Activated naive CD8-positive, alpha-beta T cell (primary cell): ENCODE results near the gene DPCD.

ENCODE experiments used
- H3K27ac Mint-ChIP-seq: one replicate; pipeline ENCODE4 v1.8.0; 2021; ENCODE audit warnings: mixed read lengths
- H3K27me3 Mint-ChIP-seq: one replicate; pipeline ENCODE4 v1.8.0; 2021; ENCODE audit warnings: mixed read lengths
- H3K36me3 Mint-ChIP-seq: one replicate; pipeline ENCODE4 v1.8.0; 2021; ENCODE audit warnings: mixed read lengths
- H3K4me1 Mint-ChIP-seq: one replicate; pipeline ENCODE4 v1.8.0; 2021; ENCODE audit warnings: low read depth, mixed read lengths
- H3K4me3 Mint-ChIP-seq: one replicate; pipeline ENCODE4 v1.8.0; 2021; ENCODE audit warnings: mild to moderate bottlenecking, mixed read lengths
- H3K9me3 Mint-ChIP-seq: one replicate; pipeline ENCODE4 v1.8.0; 2021; ENCODE audit warnings: low read depth, mixed read lengths

DPCD gene

DNA sequence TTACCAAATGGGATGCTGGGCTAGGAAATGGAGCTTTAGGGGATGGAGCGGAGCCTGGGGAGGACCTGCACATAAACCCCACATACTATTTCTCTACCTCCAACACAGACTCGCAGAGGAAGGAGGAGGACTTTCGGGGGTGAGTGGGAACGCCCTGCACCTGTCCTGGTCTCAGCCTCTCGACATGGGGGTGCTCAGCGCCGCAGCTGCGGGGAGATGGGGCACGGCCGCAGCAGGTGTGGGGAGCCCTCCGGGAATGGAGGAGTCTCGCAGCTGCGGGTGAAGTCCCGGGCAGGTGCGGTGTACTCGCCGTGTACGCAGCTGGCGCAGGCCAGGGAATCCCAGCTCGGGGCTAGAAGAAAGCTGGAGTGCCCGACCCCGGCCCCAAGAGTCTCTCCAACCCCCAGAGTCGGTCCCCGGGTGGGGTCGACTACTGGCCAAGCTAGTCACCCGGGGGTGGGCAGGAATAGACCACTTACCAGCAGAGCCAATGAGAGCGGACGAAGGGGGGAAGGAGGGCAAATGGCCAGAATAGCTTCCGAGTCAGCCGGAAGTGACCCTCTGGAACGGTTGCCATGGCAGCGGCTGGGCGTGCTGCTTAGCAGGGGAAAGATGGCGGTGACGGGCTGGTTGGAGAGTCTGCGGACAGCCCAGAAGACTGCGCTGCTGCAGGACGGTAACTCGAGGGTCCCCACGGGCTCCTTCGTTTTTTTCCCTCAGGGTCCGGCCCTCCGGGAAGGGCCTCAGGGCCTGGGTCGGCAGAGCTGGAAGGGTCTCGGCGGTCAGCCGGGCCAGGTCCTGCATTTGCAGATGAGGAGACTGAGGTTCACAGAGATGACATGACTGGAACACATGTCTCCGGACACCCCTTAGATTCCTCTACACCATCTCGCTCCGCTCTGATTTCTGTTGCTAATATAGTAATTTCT lies at the start of gene DPCD, which contains the start of gene POLL:
Gene DPCD (plus strand): TSS at position 597 of the 929 bp plus-strand sequence. CDS start 16 bp downstream, at position 613.
Gene POLL (minus strand): TSS at position 533 of the 929 bp plus-strand sequence. CDS start 897 bp downstream, outside the sequence.
- H3K4me3 Mint-ChIP-seq: peak within 1 kb of the TSS; percentile 92
- H3K4me1 Mint-ChIP-seq: peaks cover 19% of the 10 kb centered on the region
- H3K27ac Mint-ChIP-seq: peak within 1 kb of the TSS; percentile 73
- peaks cover 2% of the 10 kb centered on the region for H3K36me3 Mint-ChIP-seq
- H3K9me3 Mint-ChIP-seq: no peaks in the 10 kb centered on the region
- H3K27me3 Mint-ChIP-seq: no peaks in the 10 kb centered on the region

DNA sequence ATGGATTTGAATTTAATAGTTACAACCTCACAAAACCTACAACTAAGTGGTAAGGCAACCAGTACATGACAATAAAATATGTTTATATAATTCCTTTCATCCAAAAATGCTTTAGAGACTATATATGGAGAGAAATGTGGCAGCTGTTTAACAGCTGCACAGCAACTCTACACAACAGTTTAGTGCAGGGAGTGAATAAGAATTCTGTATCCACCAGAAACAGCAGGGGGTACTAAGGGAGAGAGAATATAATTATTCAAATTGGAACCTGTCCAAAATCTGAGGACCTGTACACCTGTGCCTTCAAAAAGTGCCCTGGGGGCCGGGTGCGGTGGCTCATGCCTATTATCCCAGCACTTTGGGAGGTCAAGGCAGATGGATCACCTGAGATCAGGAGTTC lies 49.7 kb upstream of the DPCD start:
- Mint-ChIP-seq H3K27me3 (no peaks in the 10 kb centered on the region), H3K4me1 (no peaks in the 10 kb centered on the region), H3K4me3 (no peak overlapping the region), H3K9me3 (no peaks in the 10 kb centered on the region), H3K36me3 (peaks cover 10% of the 10 kb centered on the region), H3K27ac (no peak overlapping the region)

DNA sequence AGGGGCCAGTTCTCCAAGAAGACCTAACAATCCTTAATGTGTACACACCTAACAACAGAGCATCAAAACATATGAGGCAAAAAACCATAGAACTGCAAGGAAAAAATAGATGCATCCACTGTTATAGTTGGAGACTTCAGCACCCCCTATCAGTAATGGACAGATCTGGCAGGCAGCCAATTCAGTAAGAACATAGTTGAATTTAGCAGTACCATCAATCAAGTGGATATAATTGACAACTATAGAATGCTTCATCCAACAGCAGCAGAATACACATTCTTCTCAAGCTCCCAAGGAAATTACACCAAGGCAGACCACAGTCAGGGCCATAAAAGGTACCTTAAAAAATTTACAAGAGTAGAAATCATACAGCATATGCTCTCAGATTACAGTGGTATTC lies 42.2 kb upstream of the DPCD start:
- Mint-ChIP-seq H3K36me3 (peaks cover 12% of the 10 kb centered on the region), H3K27me3 (no peaks in the 10 kb centered on the region), H3K4me3 (no peak overlapping the region), H3K4me1 (no peaks in the 10 kb centered on the region), H3K9me3 (no peaks in the 10 kb centered on the region), H3K27ac (no peak overlapping the region)

DNA sequence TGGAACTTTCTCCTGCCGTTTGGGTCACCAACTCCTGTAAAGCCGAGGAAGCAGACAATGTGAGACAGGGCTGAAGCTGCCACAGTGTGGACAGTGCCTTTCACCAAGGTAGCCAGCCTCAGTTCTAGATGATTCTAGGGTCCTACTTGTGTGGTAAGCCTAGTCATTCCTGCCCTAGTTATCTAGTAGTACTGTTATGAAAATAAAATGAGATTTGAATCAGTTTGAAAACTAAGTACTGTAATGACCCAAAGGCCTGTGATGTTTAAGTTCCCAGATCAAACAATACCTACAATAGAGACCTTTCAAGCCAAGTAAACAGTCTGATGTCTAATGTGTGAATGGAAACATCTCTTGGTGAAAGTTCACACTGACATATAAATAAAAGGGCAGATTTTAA lies 37.2 kb upstream of the DPCD start:
- no peaks in the 10 kb centered on the region for H3K9me3 Mint-ChIP-seq
- no peaks in the 10 kb centered on the region for H3K4me1 Mint-ChIP-seq
- H3K4me3 Mint-ChIP-seq: no peak overlapping the region
- H3K27me3 Mint-ChIP-seq: no peaks in the 10 kb centered on the region
- peak overlapping the region; percentile 10 for H3K27ac Mint-ChIP-seq
- peaks cover 13% of the 10 kb centered on the region for H3K36me3 Mint-ChIP-seq

DNA sequence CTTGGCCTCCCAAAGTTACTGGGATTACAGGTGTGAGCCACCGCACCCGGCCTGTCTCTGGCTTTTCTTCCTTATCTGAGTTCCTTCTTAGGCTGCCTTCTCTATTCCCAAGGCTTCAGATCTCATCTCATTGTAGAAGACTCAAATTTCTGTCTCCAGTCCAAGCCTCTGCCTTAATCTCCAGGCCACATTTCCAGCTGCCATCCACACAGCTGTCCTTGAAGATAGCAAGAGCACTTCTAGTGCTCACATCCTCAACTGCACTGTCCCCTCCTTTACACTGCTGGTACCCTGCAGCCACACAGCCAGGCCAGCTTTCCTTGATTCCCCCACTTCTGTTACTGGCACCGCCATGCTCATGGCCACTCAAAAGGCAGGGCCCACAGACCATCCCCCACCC lies 35.7 kb upstream of the DPCD start:
- Mint-ChIP-seq H3K27me3 (no peaks in the 10 kb centered on the region), H3K4me3 (no peak overlapping the region), H3K9me3 (no peaks in the 10 kb centered on the region), H3K36me3 (peaks cover 10% of the 10 kb centered on the region), H3K27ac (no peak overlapping the region), H3K4me1 (no peaks in the 10 kb centered on the region)

DNA sequence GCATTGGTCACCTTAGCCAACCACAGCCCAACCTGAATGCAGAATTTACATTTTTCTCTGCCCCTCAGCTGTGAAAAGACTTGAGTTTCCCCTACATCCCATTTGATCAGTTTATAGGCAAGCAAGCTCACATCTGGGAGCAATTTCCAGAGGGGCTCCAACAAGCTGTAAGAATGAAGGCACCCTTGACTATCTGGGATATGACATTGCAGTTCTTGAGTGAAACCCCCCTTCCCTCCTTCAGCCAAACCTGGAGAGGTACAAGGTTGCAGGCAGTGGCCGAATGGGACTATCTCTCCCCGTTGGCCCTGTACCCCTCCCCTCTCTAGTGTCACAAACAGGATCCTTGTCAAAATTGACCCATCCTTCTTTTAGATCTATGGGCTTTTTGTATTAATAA lies 30.6 kb upstream of the DPCD start:
- Mint-ChIP-seq H3K4me3 (no peak overlapping the region), H3K36me3 (peaks cover under 1% of the 10 kb centered on the region), H3K4me1 (peaks cover 17% of the 10 kb centered on the region), H3K27ac (no peak overlapping the region), H3K9me3 (no peaks in the 10 kb centered on the region), H3K27me3 (no peaks in the 10 kb centered on the region)

DNA sequence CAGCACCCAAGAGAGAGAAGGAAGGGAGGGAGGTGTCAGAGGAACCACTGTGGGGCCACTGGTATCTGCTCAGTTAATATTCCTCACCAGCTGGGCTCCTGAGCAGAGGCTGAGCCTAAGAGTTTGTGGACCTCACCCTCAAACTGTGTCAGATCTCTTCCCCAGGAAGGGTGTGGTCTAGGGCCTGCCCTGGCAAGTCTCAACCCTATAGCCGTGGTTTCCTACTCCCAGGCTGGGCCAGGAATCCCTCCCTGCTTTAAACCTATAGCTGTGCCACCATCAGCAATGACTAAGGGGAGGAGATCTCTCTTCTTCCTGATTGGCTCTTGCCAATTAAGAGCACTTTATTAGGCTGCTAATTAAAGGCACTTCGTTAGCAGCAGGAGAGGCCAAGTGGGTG lies 29.9 kb upstream of the DPCD start:
- Mint-ChIP-seq H3K36me3 (no peaks in the 10 kb centered on the region), H3K4me1 (peaks cover 17% of the 10 kb centered on the region), H3K4me3 (no peak overlapping the region), H3K9me3 (no peaks in the 10 kb centered on the region), H3K27me3 (no peaks in the 10 kb centered on the region), H3K27ac (no peak overlapping the region)

DNA sequence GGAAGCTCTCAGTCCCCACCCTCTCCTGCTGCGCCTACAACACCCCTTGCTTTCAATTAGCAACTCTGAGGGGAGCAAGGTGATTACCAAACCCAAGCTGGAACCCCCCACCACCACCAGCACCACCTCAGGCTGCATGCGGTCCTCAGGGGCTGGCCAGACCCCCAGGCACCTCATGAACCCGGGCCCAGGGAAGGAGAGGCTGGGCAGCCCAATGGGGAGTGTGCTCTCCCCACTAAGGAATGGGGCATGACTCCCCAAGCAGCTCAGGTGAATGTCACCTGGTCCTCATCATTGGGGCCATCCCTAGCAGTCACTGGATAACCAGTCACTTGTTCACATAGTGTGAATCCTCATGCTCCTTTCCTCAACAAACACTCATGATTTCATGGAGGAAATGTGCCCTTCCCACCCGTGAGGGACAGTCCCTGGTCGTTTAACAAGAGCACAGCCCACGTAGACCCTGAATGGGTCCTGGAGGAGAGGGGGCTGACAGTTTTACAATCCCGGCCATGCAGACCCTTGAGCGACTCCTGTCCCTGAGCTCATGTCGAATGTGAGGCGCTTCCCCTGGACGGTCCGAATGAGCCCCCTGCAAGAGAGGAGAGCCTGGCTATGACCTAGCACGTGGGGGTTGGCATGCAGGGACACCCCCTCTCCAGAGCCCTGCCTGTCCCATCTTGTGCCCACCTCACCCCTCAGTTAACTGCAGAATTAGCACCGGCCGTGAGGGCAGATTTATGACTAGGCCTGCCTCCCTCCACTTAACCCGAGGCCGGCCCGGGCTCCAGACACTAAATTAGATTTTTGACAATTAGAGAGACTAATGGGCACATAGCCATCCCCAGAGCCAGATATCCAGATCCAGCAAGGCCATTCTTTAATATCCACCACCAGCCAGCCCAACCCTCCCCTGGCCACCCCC lies 29.2 kb upstream of the DPCD start:
- no peak overlapping the region for H3K27ac Mint-ChIP-seq
- no peaks in the 10 kb centered on the region for H3K36me3 Mint-ChIP-seq
- H3K9me3 Mint-ChIP-seq: no peaks in the 10 kb centered on the region
- H3K4me1 Mint-ChIP-seq: peaks cover 17% of the 10 kb centered on the region
- no peaks in the 10 kb centered on the region for H3K27me3 Mint-ChIP-seq
- no peak overlapping the region for H3K4me3 Mint-ChIP-seq

DNA sequence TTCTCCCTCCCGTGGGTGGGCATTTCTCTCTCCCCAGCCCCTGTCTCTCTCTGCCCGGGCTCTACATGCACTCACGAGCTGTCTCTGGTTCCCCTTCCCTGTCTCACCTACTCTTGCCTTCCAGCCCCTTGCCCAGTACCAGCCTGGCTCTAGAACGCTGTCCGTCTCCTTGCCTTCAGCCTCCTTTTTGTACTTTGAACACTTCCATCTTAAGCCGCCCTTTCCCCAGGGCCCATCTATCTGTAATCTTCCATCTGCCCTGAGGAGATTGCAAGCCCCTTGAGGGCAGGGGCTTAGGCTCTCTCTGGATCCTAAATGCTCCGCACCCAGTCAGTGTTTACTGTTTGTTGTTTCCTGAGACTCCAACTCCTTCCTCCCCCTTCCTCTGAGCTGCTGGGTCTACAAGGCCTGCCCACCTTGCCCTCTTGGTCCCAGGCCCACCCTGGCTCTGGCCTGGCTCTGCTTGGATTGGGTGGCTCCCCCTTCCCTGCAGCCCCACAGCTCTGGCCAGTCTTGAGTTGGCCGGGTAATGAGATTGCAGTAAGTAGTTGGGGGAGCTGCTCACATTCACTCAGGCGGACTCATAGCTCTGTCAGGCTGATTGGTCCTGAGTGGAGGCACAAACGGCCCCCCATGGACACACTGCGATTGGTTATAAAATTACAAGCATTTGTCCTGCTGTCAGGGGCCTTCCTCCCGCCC lies 28.4 kb upstream of the DPCD start:
- Mint-ChIP-seq H3K27ac (no peak overlapping the region), H3K4me3 (no peak overlapping the region), H3K36me3 (no peaks in the 10 kb centered on the region), H3K27me3 (no peaks in the 10 kb centered on the region), H3K9me3 (no peaks in the 10 kb centered on the region), H3K4me1 (peaks cover 17% of the 10 kb centered on the region)

DNA sequence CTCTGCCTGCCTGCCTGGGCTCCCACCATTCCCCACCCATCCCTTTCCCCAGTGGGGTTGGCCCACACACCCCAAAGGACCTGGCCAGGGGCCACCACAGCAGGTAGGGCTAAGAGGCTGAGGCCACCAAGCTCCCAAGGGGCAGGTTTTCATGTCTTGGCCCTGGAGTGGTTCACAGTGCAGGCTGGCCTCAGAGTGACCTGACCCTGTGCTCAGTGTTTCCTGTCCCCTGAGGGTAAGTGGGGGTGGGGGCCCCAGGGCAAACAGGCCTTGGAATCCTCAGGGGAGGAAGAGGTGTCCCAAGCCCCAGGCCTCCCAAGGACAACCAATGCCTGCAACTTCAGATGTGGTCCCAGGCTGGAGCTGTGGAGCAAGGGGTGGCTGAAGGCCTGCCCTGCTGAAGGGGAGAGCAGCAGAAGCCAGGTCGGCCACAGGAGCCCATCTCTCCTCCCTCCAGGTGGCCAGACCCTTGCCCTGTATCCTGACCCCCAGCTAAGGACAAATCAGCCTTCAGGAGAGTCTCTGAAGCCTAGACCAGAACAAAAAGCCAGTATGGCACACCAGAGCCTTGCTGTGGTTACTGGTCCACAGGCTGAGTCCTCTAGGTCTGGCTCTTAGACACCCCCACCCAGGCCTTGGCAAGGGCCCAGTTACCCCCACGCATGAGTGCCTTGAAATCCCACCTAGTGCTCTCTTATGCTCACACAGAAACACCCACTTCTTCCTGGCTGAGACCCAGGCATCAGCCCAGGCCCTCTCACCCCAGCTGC lies 27.6 kb upstream of the DPCD start:
- peaks cover 17% of the 10 kb centered on the region for H3K4me1 Mint-ChIP-seq
- H3K27me3 Mint-ChIP-seq: peaks cover 3% of the 10 kb centered on the region
- H3K4me3 Mint-ChIP-seq: no peak overlapping the region
- H3K9me3 Mint-ChIP-seq: no peaks in the 10 kb centered on the region
- no peak overlapping the region for H3K27ac Mint-ChIP-seq
- H3K36me3 Mint-ChIP-seq: no peaks in the 10 kb centered on the region

DNA sequence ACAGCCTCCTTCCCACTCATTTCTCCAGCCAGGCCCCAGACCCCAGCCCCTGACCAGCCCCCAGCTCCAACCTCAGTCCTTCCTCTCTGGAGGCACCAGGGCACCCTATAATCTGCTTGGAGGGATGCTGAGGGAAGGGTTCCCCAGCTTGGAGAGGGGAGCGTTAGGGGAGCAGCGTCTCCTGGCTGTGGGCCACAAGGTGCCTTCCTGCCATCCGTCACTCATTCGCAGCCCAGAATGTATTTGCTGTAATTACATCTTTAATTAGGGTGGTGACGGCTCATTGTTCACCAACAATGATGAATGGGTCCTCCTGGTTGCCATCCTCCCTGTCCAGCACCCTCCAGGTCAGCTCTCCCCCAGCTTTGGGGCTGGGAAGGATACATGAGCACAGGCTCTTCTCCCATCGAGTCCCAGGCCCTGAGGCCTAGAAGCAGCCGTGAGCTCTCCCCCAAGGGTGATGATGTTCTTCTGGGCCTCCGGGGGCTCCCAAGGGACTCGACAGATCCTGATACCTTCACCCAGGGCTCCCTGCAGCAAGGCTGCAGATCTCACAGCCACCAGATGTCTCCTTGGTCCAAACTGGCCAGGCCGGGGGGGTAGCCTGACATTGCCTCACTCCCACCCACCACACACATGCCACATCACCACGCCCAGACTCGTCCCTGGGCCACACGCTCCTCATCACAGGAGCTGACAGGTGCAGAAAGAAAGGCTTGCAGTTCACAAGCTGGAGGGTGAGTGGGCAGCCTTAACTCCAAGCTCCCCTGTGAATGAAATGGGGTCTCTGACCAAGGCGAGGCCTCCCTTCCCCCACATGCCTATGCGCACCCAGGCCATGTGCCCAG lies 26.8 kb upstream of the DPCD start:
- H3K9me3 Mint-ChIP-seq: no peaks in the 10 kb centered on the region
- peaks cover 6% of the 10 kb centered on the region for H3K27me3 Mint-ChIP-seq
- peaks cover 19% of the 10 kb centered on the region for H3K4me1 Mint-ChIP-seq
- no peaks in the 10 kb centered on the region for H3K36me3 Mint-ChIP-seq
- H3K27ac Mint-ChIP-seq: no peak overlapping the region
- no peak overlapping the region for H3K4me3 Mint-ChIP-seq

DNA sequence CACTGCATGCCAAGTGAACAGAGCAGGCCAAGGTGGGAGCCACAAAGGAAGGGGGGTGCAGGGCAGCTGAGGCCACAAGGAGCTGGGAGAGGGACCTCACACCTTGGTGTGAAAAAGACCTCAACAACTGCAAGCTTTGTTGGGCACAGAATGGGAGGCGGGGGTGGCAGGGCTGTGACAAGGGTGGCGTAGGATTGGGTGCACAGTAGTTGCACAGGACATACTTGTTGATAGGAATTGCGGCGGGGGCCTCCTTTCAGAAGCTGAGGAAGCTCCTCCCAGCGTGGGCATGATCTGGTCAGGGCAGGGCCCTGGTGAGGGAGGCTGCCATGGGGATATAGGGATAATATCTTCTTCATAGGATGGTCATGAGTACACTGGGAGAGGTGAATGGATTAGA lies 25.9 kb upstream of the DPCD start:
- Mint-ChIP-seq H3K36me3 (no peaks in the 10 kb centered on the region), H3K4me1 (peaks cover 23% of the 10 kb centered on the region), H3K9me3 (no peaks in the 10 kb centered on the region), H3K4me3 (no peak overlapping the region), H3K27me3 (peaks cover 12% of the 10 kb centered on the region), H3K27ac (no peak overlapping the region)

DNA sequence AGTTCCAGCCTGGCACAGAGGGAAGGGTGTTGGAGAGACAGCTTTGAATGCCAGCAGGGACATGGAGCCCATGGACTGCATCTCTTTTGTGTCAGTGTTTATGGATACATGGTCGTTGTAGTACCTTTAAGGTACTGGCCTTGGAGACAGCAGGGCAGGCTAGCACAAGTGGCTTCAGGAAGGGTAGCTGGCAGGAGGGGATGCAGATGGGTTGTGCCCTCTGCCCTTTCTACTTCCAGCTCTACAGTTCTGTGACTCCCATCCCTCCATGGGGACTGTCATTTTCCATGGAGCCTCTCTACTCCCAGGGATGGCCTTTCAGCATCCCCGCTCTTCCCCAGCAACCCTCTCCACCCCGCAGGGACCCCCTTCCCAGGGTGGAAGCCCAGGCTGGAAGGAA lies 25.1 kb upstream of the DPCD start:
- Mint-ChIP-seq H3K9me3 (no peaks in the 10 kb centered on the region), H3K4me3 (no peak overlapping the region), H3K4me1 (peaks cover 19% of the 10 kb centered on the region), H3K36me3 (no peaks in the 10 kb centered on the region), H3K27ac (no peak overlapping the region), H3K27me3 (peaks cover 17% of the 10 kb centered on the region)
